ENCODE data around the gene S100A16.
"Not testable (repeated sequence)": the region's sequence is repeated elsewhere in the genome, so short reads cannot be mapped to it uniquely, and the experiment has no call there.

Gene S100A16, protein sequence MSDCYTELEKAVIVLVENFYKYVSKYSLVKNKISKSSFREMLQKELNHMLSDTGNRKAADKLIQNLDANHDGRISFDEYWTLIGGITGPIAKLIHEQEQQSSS
- 0 to 0.34 reads per million in 2 donors for total RNA-seq

DNA sequence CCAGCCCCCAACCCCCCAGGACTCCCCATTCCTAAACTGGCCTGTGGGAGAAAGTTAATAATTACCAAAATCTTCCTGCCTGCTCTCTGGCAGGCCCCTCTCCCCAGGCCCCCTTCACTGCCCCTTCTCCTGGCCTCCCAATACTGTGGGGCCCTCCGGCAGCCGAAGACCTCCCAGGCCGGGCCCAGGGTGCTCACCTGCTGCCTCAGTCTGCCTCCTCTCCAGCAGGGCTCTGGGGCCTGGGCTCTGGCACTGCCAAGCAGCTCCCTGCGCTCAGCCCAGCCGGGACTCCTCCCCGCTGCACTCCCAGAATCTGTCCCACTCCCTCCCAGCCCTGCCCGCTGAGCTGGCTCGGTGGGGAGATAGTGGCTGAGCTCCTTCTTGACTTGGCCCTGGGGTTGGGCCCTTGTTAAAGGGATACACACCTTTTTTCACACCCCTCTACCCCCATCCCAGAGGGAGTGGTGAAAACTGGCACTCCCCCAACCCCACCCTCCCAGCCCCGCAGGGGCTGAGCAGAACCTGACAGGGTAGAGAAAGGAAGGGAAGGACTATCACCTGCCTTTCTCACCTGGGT is at the start of gene S100A16:
Gene S100A16 (minus strand): TSS at position 383 of the 577 bp plus-strand sequence. CDS start 4,986 bp downstream, outside the sequence.
- no peak for DNase-seq

DNA sequence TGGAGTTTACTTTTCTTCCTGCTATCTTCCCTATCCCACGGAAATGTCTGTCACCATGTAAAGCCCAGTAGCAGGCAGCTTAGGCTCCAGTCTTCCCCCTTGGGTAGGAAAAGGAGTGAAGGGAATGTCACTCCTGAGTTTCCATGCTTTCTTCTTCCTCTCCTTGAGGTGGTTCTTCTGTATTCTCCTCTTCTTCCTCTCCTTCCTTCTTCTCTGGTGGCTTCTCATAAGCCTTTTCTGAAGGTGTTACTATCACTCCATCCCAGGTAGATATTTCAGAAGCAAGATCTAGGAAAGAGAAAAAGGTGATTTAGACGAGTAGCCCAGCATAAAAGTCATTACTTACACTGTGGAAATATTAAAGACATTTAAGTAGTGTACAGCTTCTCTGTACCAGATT is 49.3 kb upstream of the S100A16 start:
- no peak for DNase-seq

- DNase-seq: no peak
Observed at GRCh38 chr1:153661111-153661708, 48.3 kb upstream of the S100A16 start.

GRCh38 chr1:153659656-153660055 is 46.7 kb upstream of the S100A16 start:
- DNase-seq: no peak

DNA sequence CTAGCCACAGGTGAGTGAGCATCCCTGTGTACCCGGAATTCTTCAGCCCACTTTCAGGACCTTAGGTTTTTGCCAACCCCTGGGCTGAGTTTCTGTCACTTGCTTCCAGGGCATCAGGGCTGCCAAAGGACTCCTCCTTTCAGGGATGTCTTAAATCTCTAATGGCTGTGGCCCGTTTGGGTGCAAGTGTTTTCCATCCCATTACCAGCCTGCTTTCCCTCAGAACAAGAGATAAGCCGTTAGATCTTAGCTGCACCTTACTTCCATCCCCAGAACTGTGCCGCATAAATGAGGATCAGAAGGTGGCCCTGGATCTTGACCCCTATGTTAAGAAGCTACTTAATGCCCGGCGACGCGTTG is 46.2 kb upstream of the S100A16 start:
- DNase-seq: no peak

DNA sequence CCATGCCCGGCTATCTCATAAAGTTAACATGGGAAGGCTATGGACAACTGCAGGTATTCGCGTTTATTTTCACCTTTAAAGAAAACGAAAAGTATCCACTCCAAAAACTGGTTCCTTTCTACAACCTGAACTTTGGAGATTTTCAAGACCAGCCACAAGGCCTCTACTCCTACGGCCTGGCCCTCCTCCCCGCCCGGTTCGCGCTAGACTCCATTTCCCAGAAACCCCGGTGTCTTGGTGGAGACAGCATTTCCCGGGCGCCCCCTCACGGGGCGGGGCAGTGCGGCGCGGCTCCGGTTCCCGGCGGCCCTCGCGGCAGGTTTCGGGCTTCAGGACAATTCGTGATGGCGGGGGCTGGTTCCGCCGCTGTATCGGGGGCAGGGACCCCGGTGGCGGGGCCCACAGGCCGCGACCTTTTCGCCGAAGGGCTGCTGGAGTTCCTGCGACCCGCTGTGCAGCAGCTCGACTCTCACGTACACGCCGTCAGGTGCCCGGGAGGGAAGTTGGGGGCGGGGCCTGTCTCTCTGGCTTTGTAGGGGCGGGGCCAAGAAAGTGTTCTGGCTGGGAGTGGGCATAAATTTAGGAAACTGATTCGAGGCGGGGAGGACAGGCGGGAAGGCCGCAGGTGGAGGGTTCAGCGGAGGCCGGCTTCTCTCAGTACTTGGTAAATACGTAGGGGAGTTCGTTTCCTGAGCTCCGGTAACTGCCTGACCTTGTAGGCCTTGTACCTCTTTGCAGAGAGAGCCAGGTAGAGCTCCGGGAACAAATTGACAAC is 45.6 kb upstream of the S100A16 start, which contains the start of gene SNAPIN:
Gene SNAPIN (plus strand): TSS at position 304 of the 775 bp plus-strand sequence. CDS start 41 bp downstream, at position 345.
- peak; percentile 74 to 94 (median 83) for DNase-seq

- no peak for DNase-seq
Observed at GRCh38 chr1:153655333-153655732, 42.4 kb upstream of the S100A16 start.

GRCh38 chr1:153652805-153653500 is 40.0 kb upstream of the S100A16 start:
- no peak for DNase-seq

DNA sequence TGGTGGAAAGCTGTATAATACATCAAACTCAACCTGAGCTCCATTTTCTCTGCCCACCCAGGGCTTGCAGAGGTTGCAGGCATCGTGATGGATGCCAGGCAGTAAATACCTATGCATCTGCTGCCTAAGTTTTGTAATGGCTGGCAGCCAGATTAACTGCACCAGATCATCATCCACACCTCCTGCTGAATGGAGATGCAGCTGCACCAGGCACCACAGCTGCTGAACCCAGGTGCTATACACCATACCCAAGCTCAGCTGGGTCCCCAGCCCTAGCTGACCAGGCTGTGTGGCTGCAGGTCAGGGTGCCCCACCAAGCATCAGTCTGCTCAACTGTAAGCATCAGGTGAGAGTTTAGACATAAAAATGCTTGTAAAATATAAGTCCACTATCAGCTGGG is 38.8 kb upstream of the S100A16 start:
- DNase-seq: no peak

- no peak for DNase-seq
Observed at GRCh38 chr1:153649863-153650235, 36.9 kb upstream of the S100A16 start.

DNA sequence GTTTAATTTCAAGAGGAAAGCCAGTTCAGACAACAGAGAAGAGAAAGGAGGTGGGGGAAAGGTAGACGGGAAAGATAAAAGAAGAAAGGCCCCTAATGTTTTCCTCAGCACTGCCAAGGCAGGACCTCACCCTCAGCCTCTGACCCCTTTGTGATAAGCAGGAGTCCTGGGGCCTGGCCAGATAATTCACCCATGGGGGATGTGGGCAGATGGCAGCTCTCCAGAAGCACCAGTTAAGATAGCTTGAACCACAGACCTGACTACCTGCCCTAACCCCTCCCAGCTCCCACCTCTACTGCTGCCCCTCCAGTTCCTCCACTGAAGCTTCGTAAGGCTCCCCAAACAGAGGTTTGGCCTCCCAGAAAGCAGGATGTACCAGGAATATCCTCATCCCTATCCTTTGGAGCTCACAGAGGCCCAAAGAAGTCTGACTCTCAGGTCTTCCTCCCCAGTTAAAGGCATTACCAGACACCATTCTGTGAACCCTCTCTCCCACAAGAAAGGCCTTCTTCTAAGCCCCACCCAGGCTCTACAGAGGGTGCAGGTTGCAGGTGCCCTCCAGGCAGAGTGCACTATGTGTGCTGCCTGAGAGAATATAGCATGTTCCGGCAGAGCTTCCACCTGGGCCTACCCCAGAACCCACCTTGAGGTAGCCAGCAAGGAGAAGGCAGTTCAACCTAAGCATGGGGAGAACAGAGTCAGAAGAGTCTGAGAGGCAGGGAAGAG is 36.4 kb upstream of the S100A16 start:
- DNase-seq: no peak

DNA sequence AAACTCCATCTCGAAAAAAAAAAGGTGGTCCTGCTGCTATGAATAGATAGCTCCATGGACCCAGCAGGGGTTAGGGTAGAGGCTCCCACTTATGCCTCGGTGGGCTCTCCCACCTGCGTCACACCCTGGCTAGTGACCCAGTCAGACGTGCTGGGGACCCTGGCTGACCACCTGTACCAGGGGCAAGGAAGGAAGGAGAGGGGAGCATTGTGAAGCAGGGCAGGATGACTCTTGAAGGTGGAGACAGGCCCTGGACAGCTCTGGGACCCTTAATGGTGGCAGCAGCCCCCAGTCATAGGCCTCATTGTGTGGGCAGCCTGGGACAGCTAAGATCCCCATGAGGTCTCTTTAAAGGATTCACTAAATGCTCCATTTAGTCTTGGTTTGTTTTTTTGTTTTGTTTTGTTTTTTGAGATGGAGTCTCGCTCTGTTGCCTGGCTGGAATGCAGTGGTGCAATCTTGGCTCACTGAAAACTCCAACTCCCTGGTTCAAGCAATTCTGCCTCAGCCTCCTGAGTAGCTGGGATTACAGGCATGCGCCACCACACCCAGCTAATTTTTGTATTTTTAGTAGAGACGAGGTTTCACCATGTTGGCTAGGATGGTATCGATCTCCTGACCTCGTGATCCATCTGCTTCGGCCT is 35.2 kb upstream of the S100A16 start:
- DNase-seq: no peak

DNA sequence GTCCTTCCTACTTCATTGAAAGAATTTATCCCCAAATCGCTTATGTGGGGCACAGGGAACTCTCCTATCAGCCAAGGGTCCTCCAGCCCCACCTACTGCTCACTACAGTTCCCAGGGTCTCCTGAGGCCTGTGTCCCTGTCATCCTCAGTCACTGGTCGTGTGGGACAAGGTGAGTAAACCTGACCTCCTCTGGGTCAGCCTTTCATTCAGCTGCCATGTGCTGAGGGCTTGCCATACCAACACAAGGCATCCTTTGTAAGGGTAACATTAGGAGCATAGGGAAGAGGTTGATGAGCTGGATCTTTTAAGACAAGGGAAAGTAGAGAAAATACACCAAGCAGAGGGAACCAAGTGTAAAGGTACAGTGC is 34.4 kb upstream of the S100A16 start:
- DNase-seq: no peak

DNA sequence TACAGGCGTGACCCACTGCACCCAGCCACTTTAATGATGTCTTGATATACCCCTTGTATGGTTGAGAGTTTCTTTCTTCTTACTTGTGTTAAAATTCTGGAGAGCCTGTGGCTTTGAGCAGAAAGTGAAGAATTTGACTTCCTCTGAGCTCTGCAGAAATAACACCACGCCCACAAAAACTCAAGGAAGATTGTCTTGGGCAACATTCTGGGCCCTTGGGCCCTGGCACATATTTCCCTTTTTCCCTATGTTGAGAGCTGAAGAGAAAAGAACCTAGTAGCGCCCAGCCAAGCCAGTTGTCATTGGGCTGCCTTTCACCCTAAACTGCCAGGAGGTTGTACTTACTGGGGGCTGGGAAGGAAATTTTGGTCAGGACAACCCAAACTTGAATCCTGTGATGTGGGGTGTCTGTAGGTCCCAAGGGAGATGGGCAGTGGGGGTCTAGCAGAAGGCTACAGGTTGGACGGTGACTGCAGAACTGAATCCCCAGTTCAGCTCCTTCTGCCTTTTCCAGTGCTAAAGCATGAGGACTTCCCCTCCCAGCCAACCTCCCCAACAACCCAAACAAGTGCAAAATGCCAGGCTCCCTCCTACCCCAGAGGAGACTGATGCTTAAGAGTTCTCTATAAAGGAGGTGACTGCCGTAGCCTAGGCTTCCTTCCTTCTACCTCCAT is 33.9 kb upstream of the S100A16 start:
- DNase-seq: no peak

GRCh38 chr1:153643816-153644215 is 30.9 kb upstream of the S100A16 start:
- DNase-seq: no peak

- no peak for DNase-seq
Observed at GRCh38 chr1:153643100-153643499, 30.2 kb upstream of the S100A16 start.

DNA sequence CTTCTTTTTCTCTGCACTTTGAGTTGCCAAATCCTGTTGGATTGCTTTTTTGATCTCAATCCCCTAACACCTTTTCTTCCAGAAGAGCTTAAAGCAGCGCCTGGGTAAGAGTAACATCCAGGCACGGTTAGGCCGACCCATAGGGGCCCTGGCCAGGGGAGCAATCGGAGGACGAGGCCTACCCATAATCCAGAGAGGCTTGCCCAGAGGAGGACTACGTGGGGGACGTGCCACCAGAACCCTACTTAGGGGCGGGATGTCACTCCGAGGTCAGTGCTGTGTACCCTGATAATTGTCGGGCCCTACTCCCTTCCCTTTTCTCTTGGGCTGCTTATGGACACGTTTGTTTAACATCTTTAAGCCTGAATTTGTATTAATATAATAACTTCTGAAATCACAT is 29.2 kb upstream of the S100A16 start:
- no peak for DNase-seq

DNA sequence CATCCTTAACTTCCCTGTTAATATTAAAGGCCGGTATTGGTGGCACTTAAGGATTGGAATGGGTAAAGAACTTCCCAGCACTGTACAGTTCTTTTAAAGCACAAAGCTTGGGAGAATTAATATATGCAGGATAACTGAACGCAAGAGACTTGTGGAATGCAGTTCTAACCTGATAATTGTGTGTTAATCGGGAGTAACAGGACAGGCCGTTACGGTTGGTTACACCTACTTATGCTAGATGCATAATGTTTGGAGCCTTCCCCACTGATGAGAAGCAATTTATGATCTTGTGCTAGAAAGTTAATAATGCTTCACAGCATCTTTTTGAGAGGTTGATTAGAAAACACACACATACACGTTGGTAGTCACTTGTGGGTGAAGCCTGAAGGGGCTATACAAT is 27.9 kb upstream of the S100A16 start:
- no peak for DNase-seq

DNA sequence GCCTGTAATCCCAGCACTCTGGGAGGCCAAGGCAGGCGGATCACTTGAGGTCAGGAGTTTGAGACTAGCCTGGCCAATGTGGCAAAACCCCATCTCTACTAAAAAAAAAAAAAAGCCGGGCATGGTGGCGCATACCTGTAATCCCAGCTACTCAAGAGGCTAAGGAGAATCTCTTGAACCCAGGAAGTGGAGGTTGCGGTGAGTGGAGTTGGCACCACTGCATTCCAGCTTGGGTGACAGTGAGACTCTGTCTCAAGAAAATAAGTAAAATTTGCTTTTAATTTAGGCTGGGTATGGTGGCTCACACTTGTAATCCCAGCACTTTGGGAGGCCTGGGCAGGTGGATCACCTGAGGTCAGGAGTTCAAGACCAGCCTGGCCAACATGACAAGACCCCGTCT is 27.3 kb upstream of the S100A16 start:
- DNase-seq: not testable (repeated sequence)

- no peak for DNase-seq
Observed at GRCh38 chr1:153639280-153639679, 26.3 kb upstream of the S100A16 start.

GRCh38 chr1:153638261-153638660 is 25.3 kb upstream of the S100A16 start:
- DNase-seq: no peak

Data from T-helper 2 cell (primary cell).